ACC112 (cell line): ENCODE data around the gene PIGT.

Source experiments
- H2AFZ ChIP-seq: fragments of 200-600 bp; sonication (generic); one replicate; pipeline ENCODE4 v1.6.0; 2017; ENCODE audit warnings: antibody characterized with exemption, low read length; ENCODE audit not compliant: unreplicated experiment
- H3K27ac ChIP-seq: fragments of 200-600 bp; sonication (generic); 2 replicates; pipeline ENCODE4 v1.5.1; 2014; ENCODE audit warnings: low read depth, mild to moderate bottlenecking, antibody characterized with exemption, low read length, moderate library complexity
- H3K27me3 ChIP-seq: fragments of 200-600 bp; sonication (generic); 2 replicates; pipeline ENCODE4 v1.6.1; 2014; ENCODE audit warnings: mild to moderate bottlenecking, antibody characterized with exemption, low read length, moderate library complexity, mixed read lengths; ENCODE audit not compliant: insufficient read depth
- H3K36me3 ChIP-seq: fragments of 200-600 bp; sonication (generic); 2 replicates; pipeline ENCODE4 v1.6.1; 2016; ENCODE audit warnings: mild to moderate bottlenecking, antibody characterized with exemption, low read length, moderate library complexity, mixed read lengths; ENCODE audit not compliant: insufficient read depth
- H3K4me1 ChIP-seq: fragments of 200-600 bp; sonication (generic); one replicate; pipeline ENCODE4 v1.6.1; 2016; ENCODE audit warnings: low read length, mixed read lengths; ENCODE audit not compliant: insufficient read depth, unreplicated experiment, control insufficient read depth
- H3K4me3 ChIP-seq: fragments of 200-600 bp; sonication (generic); 2 replicates; pipeline ENCODE4 v1.5.1; 2014; ENCODE audit warnings: mild to moderate bottlenecking, low read depth, low read length
- H3K79me2 ChIP-seq: fragments of 200-600 bp; sonication (generic); one replicate; pipeline ENCODE4 v1.6.0; 2016; ENCODE audit warnings: low read length; ENCODE audit not compliant: control insufficient read depth, unreplicated experiment, insufficient read depth

PIGT gene

DNA sequence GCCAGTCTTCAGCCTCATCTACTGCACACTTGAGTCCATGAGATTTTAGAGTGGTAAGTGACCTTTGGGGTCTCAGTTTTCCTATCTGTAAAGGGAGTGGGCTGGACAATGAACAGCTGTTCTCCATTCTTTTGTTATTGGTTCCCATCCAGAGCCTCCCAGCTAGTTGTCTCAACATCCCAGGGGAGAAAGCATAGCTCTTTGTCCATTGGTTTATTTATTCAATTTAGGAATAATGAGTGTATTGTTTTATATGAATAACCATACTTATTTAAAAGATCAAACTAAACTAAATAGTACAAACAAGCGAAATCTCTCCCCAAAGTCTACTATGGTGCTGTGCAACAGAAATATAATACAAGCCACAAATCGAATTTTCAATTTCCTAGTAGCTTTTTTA is 13.7 kb downstream of the PIGT start:
- H2AFZ ChIP-seq: no peak overlapping the region
- H3K36me3 ChIP-seq: no peaks in the 10 kb centered on the region
- no peaks in the 10 kb centered on the region for H3K27me3 ChIP-seq

DNA sequence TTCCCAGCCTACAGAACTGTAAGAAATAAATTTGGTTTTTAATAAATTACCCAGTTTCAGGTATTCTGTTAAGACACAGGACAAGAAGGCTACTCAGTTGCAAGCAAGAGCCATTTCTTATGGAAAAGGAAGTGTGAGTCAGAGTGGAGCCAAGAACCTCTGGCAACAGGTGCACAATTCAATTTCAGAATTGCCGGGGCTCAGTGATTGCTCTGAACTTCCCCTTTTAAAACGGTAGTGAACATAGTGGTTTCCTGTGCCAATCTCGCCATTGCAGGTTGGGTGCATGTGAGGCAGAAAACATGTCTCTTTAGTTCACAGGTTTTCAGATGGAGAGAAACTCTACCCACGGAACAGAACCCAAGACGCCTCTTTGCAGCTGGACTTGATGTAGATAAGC is 16.4 kb downstream of the PIGT start:
- H3K4me3 ChIP-seq: no peak overlapping the region
- no peak overlapping the region for H2AFZ ChIP-seq
- H3K27me3 ChIP-seq: no peaks in the 10 kb centered on the region
- H3K27ac ChIP-seq: no peak overlapping the region
- no peaks in the 10 kb centered on the region for H3K79me2 ChIP-seq
- peaks cover 5% of the 10 kb centered on the region for H3K4me1 ChIP-seq
- H3K36me3 ChIP-seq: no peaks in the 10 kb centered on the region

More for the DNA sequence above, 13.7 kb downstream of the PIGT start:
- no peak overlapping the region for H3K4me3 ChIP-seq
- no peaks in the 10 kb centered on the region for H3K79me2 ChIP-seq
- H3K4me1 ChIP-seq: no peaks in the 10 kb centered on the region
- H3K27ac ChIP-seq: no peak overlapping the region

- no peak overlapping the region for H2AFZ ChIP-seq
- no peaks in the 10 kb centered on the region for H3K36me3 ChIP-seq
- no peaks in the 10 kb centered on the region for H3K79me2 ChIP-seq
- H3K4me1 ChIP-seq: peaks cover 5% of the 10 kb centered on the region
- H3K27me3 ChIP-seq: no peaks in the 10 kb centered on the region
- H3K27ac ChIP-seq: no peak overlapping the region
- no peak overlapping the region for H3K4me3 ChIP-seq
Measured at GRCh38 chr20:45433316-45433715, 17.4 kb downstream of the PIGT start.

- no peak overlapping the region for H3K4me3 ChIP-seq
- H3K79me2 ChIP-seq: no peaks in the 10 kb centered on the region
- H3K27me3 ChIP-seq: no peaks in the 10 kb centered on the region
- no peaks in the 10 kb centered on the region for H3K36me3 ChIP-seq
- H3K27ac ChIP-seq: no peak overlapping the region
- H2AFZ ChIP-seq: no peak overlapping the region
- peaks cover 5% of the 10 kb centered on the region for H3K4me1 ChIP-seq
Measured at GRCh38 chr20:45433976-45434375, 18.0 kb downstream of the PIGT start.

DNA sequence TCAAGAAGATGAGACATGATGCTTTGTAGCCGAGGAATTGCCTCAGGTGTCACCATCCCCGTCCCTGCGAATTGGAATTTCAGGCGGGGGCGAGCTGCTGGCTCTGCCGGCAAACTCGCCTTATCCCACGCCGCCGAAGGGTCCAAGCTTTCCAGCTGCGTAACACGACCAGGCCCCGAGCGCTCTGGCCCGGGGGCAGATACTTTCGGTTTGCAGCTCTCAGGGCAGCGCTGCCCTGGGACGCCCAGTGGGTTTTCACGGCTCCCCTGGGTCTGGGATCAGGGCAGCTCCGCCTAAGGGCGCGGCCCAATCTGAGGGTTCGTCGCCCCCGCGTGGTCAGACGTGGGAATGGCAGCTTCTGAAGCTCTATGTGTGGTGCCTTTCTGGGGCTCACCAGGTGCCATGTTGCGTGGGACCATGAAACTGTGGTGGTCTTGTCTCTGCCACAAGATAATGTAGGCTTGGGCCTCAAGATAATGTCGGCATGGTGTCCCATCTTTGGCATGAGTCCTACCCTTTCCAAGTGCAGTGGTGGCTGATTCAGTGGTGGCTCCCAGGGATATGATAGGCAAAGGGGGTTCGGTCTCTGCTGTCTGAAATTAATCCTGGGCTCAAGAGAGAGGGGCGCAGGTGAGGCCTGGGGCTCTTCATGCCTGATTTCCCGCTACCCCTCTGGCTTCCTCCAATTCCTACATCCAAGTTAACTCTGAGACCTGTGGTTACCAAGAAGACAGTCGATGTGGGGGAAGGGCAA is 21.0 kb downstream of the PIGT start:
- H2AFZ ChIP-seq: peak overlapping the region; percentile 97
- H3K4me3 ChIP-seq: peak overlapping the region; percentile 88
- no peaks in the 10 kb centered on the region for H3K27me3 ChIP-seq
- peak overlapping the region; percentile 39; the same call in 1 of the 2 replicates for H3K27ac ChIP-seq
- peaks cover 5% of the 10 kb centered on the region for H3K4me1 ChIP-seq
- no peaks in the 10 kb centered on the region for H3K36me3 ChIP-seq
- no peaks in the 10 kb centered on the region for H3K79me2 ChIP-seq

GRCh38 chr20:45440424-45440823 is 24.5 kb downstream of the PIGT start:
- Histone ChIP-seq H2AFZ (no peak overlapping the region), H3K27ac (no peak overlapping the region), H3K4me3 (no peak overlapping the region)

GRCh38 chr20:45440891-45441685 is 25.1 kb downstream of the PIGT start:
- H3K27ac ChIP-seq: no peak overlapping the region
- no peak overlapping the region for H2AFZ ChIP-seq
- peaks cover 25% of the 10 kb centered on the region for H3K27me3 ChIP-seq

More at GRCh38 chr20:45440424-45440823, 24.5 kb downstream of the PIGT start:
- Histone ChIP-seq H3K36me3 (no peaks in the 10 kb centered on the region), H3K4me1 (peaks cover 5% of the 10 kb centered on the region), H3K27me3 (peaks cover 19% of the 10 kb centered on the region), H3K79me2 (no peaks in the 10 kb centered on the region)

DNA sequence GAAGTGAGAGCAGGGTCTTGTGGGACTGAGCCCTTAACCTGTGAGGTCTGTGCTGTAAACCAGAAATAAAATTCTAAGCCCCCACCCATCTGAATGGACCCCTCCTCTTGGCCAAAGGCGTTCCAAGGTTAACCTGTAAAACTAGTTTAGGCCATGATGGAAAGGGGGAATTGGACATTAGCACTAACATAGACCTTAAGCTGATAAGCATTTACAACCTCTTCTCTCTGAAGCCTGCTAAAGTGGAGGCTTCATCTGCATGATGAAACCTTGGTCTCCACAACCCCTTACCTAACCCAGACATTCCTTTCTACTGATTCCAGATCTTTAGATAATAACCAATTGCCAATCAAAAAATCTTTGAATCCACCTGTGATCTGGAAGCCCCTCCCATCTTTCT is 25.8 kb downstream of the PIGT start:
- no peak overlapping the region for H3K4me3 ChIP-seq
- no peak overlapping the region for H3K27ac ChIP-seq
- no peaks in the 10 kb centered on the region for H3K36me3 ChIP-seq
- peaks cover 31% of the 10 kb centered on the region for H3K27me3 ChIP-seq
- H3K79me2 ChIP-seq: no peaks in the 10 kb centered on the region
- H3K4me1 ChIP-seq: no peaks in the 10 kb centered on the region
- no peak overlapping the region for H2AFZ ChIP-seq

More at GRCh38 chr20:45440891-45441685, 25.1 kb downstream of the PIGT start:
- Histone ChIP-seq H3K4me1 (peaks cover 3% of the 10 kb centered on the region), H3K36me3 (no peaks in the 10 kb centered on the region), H3K79me2 (no peaks in the 10 kb centered on the region), H3K4me3 (no peak overlapping the region)

DNA sequence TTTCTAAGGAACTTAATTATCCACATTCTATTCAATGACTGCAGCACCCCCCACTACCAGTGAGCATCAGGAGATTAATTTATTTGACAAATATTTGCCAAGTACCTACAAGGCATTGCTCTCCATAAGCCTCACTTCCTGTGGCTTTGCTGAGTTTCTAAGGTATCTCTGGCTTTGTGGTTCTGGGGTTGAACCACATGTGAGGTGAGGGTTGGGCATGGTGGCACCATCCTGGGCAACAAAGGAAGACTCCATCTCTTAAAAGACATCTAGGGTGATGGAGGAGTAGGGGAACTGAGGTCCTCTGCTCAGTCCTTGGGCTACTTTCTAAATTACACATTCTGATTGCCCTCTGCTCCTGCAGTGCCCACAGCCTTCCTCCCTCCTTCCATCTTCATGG is 28.1 kb downstream of the PIGT start:
- Histone ChIP-seq H3K4me3 (no peak overlapping the region), H3K27ac (no peak overlapping the region), H3K36me3 (no peaks in the 10 kb centered on the region), H3K4me1 (no peaks in the 10 kb centered on the region), H2AFZ (no peak overlapping the region), H3K79me2 (no peaks in the 10 kb centered on the region), H3K27me3 (peaks cover 39% of the 10 kb centered on the region)

DNA sequence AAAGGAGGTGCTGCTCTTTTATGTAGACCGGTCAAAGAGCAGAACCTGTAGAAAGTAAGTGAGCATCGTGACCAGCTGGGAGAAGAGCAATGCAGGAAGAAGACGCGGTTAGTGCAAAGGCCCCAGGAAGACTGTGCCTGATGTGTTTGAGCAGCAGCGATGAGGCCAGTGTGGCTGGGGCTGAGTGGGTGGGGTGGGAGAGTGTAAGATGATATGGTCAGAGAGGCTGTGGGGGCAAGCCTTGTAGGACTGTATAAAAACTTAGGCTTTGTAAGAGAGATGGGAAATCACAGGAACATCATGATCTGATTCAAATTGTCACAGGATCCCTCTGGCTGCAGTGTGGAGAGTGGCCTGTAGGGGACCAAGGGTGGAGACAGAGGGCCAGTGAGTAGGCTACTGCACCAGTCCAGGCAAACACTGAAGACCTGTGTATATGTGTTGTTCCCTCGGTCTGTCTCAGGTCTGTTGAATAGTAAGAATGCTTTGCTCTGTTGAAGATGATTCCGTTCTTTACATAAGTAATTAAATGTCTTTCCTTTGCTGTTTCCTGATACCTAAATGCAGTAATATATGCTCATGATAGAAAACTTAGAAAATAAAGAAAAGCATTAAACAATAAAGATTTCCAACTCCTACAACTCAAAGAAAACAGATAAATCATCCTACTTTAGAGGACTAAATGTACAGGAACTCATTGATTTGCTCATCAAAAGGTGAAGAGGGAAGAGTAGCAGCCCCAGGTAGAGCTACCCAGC is 30.0 kb downstream of the PIGT start:
- no peak overlapping the region for H2AFZ ChIP-seq
- no peaks in the 10 kb centered on the region for H3K79me2 ChIP-seq
- no peaks in the 10 kb centered on the region for H3K4me1 ChIP-seq
- peaks cover 39% of the 10 kb centered on the region for H3K27me3 ChIP-seq
- H3K36me3 ChIP-seq: no peaks in the 10 kb centered on the region
- H3K27ac ChIP-seq: no peak overlapping the region
- H3K4me3 ChIP-seq: no peak overlapping the region
